ENCODE data around the gene IFIH1.

GRCh38 chr2:162293122-162293786 is 25.2 kb downstream of the IFIH1 start:
- no peak for TF ChIP-seq CTCF (IDR thresholded peaks at IDR 0.05; ENCODE audit: insufficient read depth, low read length)
- TF ChIP-seq POLR2AphosphoS5 (IDR thresholded peaks at IDR 0.05; ENCODE audit: low read depth): no peak

Measured in HL-60 (cell line).